OCI-LY1 (cell line): Measurements from ENCODE around the gene GPATCH8.

Source experiments
- H2AFZ ChIP-seq: fragments of 200-600 bp; sonication (generic), shearing (Covaris generic); 2 replicates; pipeline ENCODE4 v1.6.0; 2014; ENCODE audit warnings: antibody characterized with exemption, mild to moderate bottlenecking, low read length
- H3F3A ChIP-seq: fragments of 200-600 bp; sonication (generic), shearing (Covaris generic); 2 replicates; pipeline ENCODE4 v1.6.0; 2014; ENCODE audit warnings: mild to moderate bottlenecking, antibody characterized with exemption, low read length, moderate library complexity; ENCODE audit not compliant: insufficient read depth
- H3K27ac ChIP-seq: fragments of 200-600 bp; sonication (generic); 2 replicates; pipeline ENCODE4 v1.5.1; 2014; ENCODE audit warnings: low read length, mixed run types, mild to moderate bottlenecking, low read depth; ENCODE audit not compliant: poor library complexity, severe bottlenecking
- H3K27me3 ChIP-seq: fragments of 200-600 bp; sonication (generic); 2 replicates; pipeline ENCODE4 v1.6.0; 2014; ENCODE audit warnings: antibody characterized with exemption, mild to moderate bottlenecking, low read length, moderate library complexity; ENCODE audit not compliant: insufficient read depth
- H3K36me3 ChIP-seq: fragments of 200-600 bp; sonication (generic); 2 replicates; pipeline ENCODE4 v1.6.1; 2014; ENCODE audit warnings: mild to moderate bottlenecking, antibody characterized with exemption, low read length, moderate library complexity, mixed read lengths; ENCODE audit not compliant: insufficient read depth
- H3K4me1 ChIP-seq: fragments of 200-600 bp; sonication (generic); 2 replicates; pipeline ENCODE4 v1.5.1; 2014; ENCODE audit warnings: mild to moderate bottlenecking, low read length, moderate library complexity; ENCODE audit not compliant: insufficient read depth, severe bottlenecking
- H3K4me2 ChIP-seq: fragments of 200-600 bp; sonication (generic), shearing (Covaris generic); 2 replicates; pipeline ENCODE4 v1.6.1; 2014; ENCODE audit warnings: low read length
- H3K4me3 ChIP-seq: fragments of 200-600 bp; sonication (generic); 2 replicates; pipeline ENCODE4 v1.5.1; 2014; ENCODE audit warnings: low read length, low read depth, mild to moderate bottlenecking, mixed read lengths; ENCODE audit not compliant: poor library complexity, severe bottlenecking
- H3K79me2 ChIP-seq: fragments of 200-600 bp; shearing (Covaris generic); 2 replicates; pipeline ENCODE4 v1.6.1; 2016; ENCODE audit warnings: mixed run types, low read length, mixed read lengths; ENCODE audit not compliant: insufficient read depth
- H3K9ac ChIP-seq: fragments of 200-600 bp; sonication (generic), shearing (Covaris generic); 2 replicates; pipeline ENCODE4 v1.6.1; 2014; ENCODE audit warnings: mild to moderate bottlenecking, low read length, mixed read lengths
- H3K9me2 ChIP-seq: fragments of 200-600 bp; sonication (generic), shearing (Covaris generic); 2 replicates; pipeline ENCODE4 v1.6.1; 2014; ENCODE audit warnings: low read depth, mild to moderate bottlenecking, low read length, mixed read lengths
- H3K9me3 ChIP-seq: fragments of 200-600 bp; shearing (Covaris generic); 2 replicates; pipeline ENCODE4 v1.6.1; 2014; ENCODE audit warnings: low read length, mixed read lengths
- H4K20me1 ChIP-seq: fragments of 200-600 bp; sonication (generic), shearing (Covaris generic); 2 replicates; pipeline ENCODE4 v1.6.0; 2016; ENCODE audit warnings: mild to moderate bottlenecking, low read length; ENCODE audit not compliant: insufficient read depth
- EZH2 ChIP-seq: fragments of 200-600 bp; sonication (generic), shearing (Covaris generic); IDR thresholded peaks from 2 replicates; pipeline ENCODE4 v1.8.0; 2017; ENCODE audit warnings: borderline replicate concordance, mixed run types, mild to moderate bottlenecking, antibody characterized with exemption, low read length, moderate library complexity, mixed read lengths
- TF ChIP-seq, protein P1 (sequence below): fragments of 200-600 bp; sonication (generic), shearing (Covaris generic); IDR thresholded peaks from 2 replicates; pipeline ENCODE4 v1.5.1; 2017; ENCODE audit warnings: mild to moderate bottlenecking, antibody characterized with exemption, low read length, moderate library complexity, mixed read lengths

The GPATCH8 gene

DNA sequence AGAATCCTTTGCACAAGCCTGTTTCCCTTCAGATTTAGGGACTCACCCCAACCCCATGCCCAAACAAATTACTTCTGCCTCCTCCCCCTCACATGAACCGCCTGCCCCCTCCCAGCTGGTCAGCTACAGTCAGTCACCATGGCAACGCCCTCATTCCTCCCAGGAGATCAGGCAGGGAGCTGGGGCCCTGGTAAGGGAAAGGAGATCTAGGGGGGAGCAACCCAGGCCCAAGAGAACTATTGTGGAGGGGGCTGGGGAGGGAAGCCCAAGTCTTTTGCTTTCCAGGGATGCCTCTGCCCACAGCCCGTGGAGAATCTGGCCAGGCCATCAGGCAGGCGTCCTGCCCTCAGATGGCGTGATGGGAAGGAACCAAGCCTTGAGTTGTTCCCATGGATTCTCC, 142.4 kb downstream of the GPATCH8 start:
- no peak overlapping the region for H3K4me2 ChIP-seq
- H3K4me1 ChIP-seq: peaks cover 10% of the 10 kb centered on the region
- no peak overlapping the region for H3K27ac ChIP-seq
- no peaks in the 10 kb centered on the region for H3K36me3 ChIP-seq
- no peaks in the 10 kb centered on the region for H4K20me1 ChIP-seq
- H3K9me2 ChIP-seq: no peaks in the 10 kb centered on the region
- peaks cover 4% of the 10 kb centered on the region for H3K27me3 ChIP-seq
- H2AFZ ChIP-seq: no peak overlapping the region
- H3F3A ChIP-seq: no peaks in the 10 kb centered on the region
- TF ChIP-seq, protein P1, sequence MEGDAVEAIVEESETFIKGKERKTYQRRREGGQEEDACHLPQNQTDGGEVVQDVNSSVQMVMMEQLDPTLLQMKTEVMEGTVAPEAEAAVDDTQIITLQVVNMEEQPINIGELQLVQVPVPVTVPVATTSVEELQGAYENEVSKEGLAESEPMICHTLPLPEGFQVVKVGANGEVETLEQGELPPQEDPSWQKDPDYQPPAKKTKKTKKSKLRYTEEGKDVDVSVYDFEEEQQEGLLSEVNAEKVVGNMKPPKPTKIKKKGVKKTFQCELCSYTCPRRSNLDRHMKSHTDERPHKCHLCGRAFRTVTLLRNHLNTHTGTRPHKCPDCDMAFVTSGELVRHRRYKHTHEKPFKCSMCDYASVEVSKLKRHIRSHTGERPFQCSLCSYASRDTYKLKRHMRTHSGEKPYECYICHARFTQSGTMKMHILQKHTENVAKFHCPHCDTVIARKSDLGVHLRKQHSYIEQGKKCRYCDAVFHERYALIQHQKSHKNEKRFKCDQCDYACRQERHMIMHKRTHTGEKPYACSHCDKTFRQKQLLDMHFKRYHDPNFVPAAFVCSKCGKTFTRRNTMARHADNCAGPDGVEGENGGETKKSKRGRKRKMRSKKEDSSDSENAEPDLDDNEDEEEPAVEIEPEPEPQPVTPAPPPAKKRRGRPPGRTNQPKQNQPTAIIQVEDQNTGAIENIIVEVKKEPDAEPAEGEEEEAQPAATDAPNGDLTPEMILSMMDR: no peak
- TF ChIP-seq EZH2: no peak
- H3K9me3 ChIP-seq: no peaks in the 10 kb centered on the region
- no peak overlapping the region for H3K9ac ChIP-seq
- H3K79me2 ChIP-seq: no peaks in the 10 kb centered on the region
- H3K4me3 ChIP-seq: no peak overlapping the region

DNA sequence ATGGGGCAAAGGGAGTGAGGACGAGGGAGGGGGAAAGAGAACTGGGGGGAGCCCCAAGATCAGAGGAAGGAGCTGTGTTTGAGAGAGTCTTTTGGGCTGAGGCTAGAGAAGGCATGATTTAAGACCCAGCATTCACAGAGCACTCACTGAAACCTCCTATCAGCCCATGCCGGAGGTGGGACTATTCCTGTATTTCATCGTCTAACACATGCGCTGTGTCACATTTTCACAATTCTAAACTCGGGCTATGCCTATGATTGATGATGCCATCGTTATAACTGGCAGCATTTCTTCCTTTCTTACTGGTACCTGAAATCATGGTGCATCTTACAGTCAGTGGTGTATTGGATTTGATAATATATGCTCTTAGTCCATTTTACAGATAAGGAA, 143.1 kb downstream of the GPATCH8 start:
- Histone ChIP-seq H4K20me1 (no peaks in the 10 kb centered on the region), H3K36me3 (no peaks in the 10 kb centered on the region), H3K9ac (no peak overlapping the region), H3K27me3 (peaks cover 4% of the 10 kb centered on the region), H2AFZ (no peak overlapping the region), H3K27ac (no peak overlapping the region), H3K4me1 (peaks cover 10% of the 10 kb centered on the region), H3K4me3 (no peak overlapping the region), H3K79me2 (no peaks in the 10 kb centered on the region), H3F3A (no peaks in the 10 kb centered on the region), H3K9me3 (no peaks in the 10 kb centered on the region), H3K9me2 (no peaks in the 10 kb centered on the region), H3K4me2 (no peak overlapping the region)
- TF ChIP-seq, protein P1: no peak
- TF ChIP-seq EZH2: no peak

DNA sequence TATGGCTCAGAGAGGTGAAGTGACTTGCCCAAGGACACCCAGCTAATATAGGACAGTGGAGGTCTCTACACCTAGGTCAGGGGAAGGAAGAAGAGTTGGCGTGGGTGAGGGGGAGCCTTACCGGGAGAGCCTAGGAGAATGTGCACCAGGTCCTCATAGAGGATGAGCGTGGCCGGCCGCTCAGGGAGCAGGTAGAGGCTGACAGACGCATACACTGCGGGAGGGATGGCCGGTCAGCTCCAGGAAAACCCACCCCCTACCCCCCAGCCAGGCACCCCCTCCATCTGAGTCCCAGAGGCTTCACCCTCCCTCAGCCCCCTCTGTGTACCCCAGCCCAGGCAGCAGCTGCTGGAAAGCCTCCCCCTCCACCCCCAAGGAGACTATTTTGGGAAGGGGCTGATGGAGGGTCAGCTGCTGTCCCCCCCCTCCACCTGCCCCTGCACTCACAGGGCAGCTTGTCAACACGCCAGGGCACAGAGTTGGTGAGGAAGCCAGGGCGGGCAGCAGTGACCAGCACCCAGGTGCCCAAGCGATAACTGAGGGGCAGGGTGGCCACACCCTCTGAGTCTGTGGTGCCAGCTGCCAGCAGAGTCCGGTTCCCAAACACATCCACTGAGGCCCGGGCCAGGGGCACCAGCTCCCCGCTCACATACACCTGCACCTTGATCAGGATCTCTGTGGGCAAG, 143.6 kb downstream of the GPATCH8 start:
- TF ChIP-seq, protein P1: no peak
- no peak for TF ChIP-seq EZH2
- no peak overlapping the region for H3K4me2 ChIP-seq

More for the DNA sequence above, 143.6 kb downstream of the GPATCH8 start:
- Histone ChIP-seq H3K27me3 (peaks cover 4% of the 10 kb centered on the region), H3K4me1 (peaks cover 14% of the 10 kb centered on the region), H2AFZ (no peak overlapping the region), H3K9me3 (no peaks in the 10 kb centered on the region), H3K9me2 (no peaks in the 10 kb centered on the region), H3K4me3 (no peak overlapping the region), H3K36me3 (no peaks in the 10 kb centered on the region), H3K9ac (no peak overlapping the region), H3F3A (no peaks in the 10 kb centered on the region), H4K20me1 (no peaks in the 10 kb centered on the region), H3K27ac (no peak overlapping the region), H3K79me2 (no peaks in the 10 kb centered on the region)
